Measurements from ENCODE around the gene PDE6D. TPM values are rescaled to one million over a fixed set of nuclear protein-coding genes. Genes with fewer than 3 reads are reported as not detected.

Gene PDE6D
- total and polyA plus RNA-seq, 2 of the 13 experiments (the other 11 are each of a cell fraction or from before 2014, with no cell fraction given) = 14.1 to 23.2 TPM

DNA sequence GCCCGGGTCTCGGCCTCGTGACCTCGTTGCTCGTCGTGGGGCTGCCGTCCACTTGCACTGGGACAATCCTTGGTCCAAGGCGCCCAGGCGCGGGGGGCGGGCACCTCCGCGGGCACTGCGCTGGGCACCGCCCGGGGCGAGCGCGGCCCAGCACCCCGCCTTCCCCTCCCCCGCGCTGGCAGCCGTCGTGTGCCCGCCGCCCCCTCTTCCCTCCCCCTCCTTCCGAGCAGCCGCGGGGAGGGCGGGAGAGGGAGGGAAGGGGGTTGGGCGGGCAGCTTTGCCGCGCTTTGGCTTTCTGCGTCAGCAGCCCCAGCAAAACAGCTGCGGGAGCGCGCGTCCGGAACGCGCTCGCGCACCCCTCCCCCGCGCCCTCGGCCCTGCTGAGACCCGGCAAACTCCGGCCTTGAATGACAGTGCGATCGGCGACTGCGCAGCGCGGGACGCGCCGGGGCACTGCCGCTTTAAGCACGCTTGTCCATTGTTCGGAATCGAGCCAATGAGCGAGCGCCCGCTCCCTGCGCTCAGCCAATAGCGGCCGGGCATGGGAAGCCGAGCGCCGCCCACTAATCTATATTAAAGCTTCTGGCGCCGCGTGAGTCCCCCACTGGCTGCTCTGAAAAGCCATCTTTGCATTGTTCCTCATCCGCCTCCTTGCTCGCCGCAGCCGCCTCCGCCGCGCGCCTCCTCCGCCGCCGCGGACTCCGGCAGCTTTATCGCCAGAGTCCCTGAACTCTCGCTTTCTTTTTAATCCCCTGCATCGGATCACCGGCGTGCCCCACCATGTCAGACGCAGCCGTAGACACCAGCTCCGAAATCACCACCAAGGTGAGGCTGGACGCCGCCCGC lies 72.9 kb downstream of the PDE6D start, which contains the start of gene PTMA (continued):
- no peak for TF ChIP-seq CEBPB (IDR thresholded peaks at IDR 0.05; ENCODE audit: borderline replicate concordance, low read depth, low read length)
- TF ChIP-seq ZFP90 (CRISPR knock-in tag; IDR thresholded peaks at IDR 0.05; ENCODE audit: borderline replicate concordance) = no peak
- TF ChIP-seq ZNF230 (CRISPR knock-in tag; IDR thresholded peaks at IDR 0.05) = peak; percentile 70; the same call in 1 of the 2 replicates
- TF ChIP-seq ARNT (IDR thresholded peaks at IDR 0.05) = no peak
- peak; percentile 66; the same call in 1 of the 2 replicates for TF ChIP-seq SNAPC2 (CRISPR knock-in tag; IDR thresholded peaks at IDR 0.05)
- peak; percentile 48; the same call in 1 of the 2 replicates for TF ChIP-seq ELF1 (CRISPR knock-in tag; IDR thresholded peaks at IDR 0.05)
- no peak for TF ChIP-seq ZNF775 (CRISPR knock-in tag; IDR thresholded peaks at IDR 0.05; ENCODE audit: borderline replicate concordance)
- no peak for TF ChIP-seq EED (CRISPR knock-in tag; IDR thresholded peaks at IDR 0.05)
- 0 out of 2 replicates have a peak, but pooled peaks have one; percentile 79 for TF ChIP-seq ISX (CRISPR knock-in tag; conservative IDR thresholded peaks at IDR 0.05)
- TF ChIP-seq, protein P1, sequence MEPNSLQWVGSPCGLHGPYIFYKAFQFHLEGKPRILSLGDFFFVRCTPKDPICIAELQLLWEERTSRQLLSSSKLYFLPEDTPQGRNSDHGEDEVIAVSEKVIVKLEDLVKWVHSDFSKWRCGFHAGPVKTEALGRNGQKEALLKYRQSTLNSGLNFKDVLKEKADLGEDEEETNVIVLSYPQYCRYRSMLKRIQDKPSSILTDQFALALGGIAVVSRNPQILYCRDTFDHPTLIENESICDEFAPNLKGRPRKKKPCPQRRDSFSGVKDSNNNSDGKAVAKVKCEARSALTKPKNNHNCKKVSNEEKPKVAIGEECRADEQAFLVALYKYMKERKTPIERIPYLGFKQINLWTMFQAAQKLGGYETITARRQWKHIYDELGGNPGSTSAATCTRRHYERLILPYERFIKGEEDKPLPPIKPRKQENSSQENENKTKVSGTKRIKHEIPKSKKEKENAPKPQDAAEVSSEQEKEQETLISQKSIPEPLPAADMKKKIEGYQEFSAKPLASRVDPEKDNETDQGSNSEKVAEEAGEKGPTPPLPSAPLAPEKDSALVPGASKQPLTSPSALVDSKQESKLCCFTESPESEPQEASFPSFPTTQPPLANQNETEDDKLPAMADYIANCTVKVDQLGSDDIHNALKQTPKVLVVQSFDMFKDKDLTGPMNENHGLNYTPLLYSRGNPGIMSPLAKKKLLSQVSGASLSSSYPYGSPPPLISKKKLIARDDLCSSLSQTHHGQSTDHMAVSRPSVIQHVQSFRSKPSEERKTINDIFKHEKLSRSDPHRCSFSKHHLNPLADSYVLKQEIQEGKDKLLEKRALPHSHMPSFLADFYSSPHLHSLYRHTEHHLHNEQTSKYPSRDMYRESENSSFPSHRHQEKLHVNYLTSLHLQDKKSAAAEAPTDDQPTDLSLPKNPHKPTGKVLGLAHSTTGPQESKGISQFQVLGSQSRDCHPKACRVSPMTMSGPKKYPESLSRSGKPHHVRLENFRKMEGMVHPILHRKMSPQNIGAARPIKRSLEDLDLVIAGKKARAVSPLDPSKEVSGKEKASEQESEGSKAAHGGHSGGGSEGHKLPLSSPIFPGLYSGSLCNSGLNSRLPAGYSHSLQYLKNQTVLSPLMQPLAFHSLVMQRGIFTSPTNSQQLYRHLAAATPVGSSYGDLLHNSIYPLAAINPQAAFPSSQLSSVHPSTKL (CRISPR knock-in tag; IDR thresholded peaks at IDR 0.05) = peak; percentile 41; the same call in 1 of the 2 replicates
- TF ChIP-seq SMARCC2 (IDR thresholded peaks at IDR 0.05) = no peak
- TF ChIP-seq ZNF569 (CRISPR knock-in tag; IDR thresholded peaks at IDR 0.05; ENCODE audit: borderline replicate concordance) = peak; percentile 63; the same call in 1 of the 2 replicates
- peak; percentile 92; the same call in 1 of the 2 replicates for TF ChIP-seq ZNF354B (CRISPR knock-in tag; IDR thresholded peaks at IDR 0.05)
- TF ChIP-seq SKI (IDR thresholded peaks at IDR 0.05; ENCODE audit: partially characterized antibody) = peak; percentile 44
- TF ChIP-seq, protein P2, sequence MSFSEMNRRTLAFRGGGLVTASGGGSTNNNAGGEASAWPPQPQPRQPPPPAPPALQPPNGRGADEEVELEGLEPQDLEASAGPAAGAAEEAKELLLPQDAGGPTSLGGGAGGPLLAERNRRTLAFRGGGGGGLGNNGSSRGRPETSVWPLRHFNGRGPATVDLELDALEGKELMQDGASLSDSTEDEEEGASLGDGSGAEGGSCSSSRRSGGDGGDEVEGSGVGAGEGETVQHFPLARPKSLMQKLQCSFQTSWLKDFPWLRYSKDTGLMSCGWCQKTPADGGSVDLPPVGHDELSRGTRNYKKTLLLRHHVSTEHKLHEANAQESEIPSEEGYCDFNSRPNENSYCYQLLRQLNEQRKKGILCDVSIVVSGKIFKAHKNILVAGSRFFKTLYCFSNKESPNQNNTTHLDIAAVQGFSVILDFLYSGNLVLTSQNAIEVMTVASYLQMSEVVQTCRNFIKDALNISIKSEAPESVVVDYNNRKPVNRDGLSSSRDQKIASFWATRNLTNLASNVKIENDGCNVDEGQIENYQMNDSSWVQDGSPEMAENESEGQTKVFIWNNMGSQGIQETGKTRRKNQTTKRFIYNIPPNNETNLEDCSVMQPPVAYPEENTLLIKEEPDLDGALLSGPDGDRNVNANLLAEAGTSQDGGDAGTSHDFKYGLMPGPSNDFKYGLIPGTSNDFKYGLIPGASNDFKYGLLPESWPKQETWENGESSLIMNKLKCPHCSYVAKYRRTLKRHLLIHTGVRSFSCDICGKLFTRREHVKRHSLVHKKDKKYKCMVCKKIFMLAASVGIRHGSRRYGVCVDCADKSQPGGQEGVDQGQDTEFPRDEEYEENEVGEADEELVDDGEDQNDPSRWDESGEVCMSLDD (CRISPR knock-in tag; IDR thresholded peaks at IDR 0.05; ENCODE audit: borderline replicate concordance) = no peak
- TF ChIP-seq ATAD3A (CRISPR knock-in tag; IDR thresholded peaks at IDR 0.05) = no peak
- peak; percentile 91; the same call in 1 of the 2 replicates for TF ChIP-seq MYC (CRISPR knock-in tag; IDR thresholded peaks at IDR 0.05; ENCODE audit: borderline replicate concordance)
- TF ChIP-seq ZNF432 (CRISPR knock-in tag; IDR thresholded peaks at IDR 0.05; ENCODE audit: borderline replicate concordance) = no peak
- TF ChIP-seq ZC3H13 (CRISPR knock-in tag; IDR thresholded peaks at IDR 0.05) = peak; percentile 95
- TF ChIP-seq, protein P3, sequence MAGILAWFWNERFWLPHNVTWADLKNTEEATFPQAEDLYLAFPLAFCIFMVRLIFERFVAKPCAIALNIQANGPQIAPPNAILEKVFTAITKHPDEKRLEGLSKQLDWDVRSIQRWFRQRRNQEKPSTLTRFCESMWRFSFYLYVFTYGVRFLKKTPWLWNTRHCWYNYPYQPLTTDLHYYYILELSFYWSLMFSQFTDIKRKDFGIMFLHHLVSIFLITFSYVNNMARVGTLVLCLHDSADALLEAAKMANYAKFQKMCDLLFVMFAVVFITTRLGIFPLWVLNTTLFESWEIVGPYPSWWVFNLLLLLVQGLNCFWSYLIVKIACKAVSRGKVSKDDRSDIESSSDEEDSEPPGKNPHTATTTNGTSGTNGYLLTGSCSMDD (CRISPR knock-in tag; IDR thresholded peaks at IDR 0.05) = no peak
